HTR-8/SVneo (cell line): ENCODE measurements around the gene GABRG1.

ENCODE experiments used
- DNase-seq: peaks from one replicate; pipeline ENCODE4 v3.0.0; 2011; ENCODE audit warnings: low spot score, mixed read lengths; ENCODE audit not compliant: insufficient read length
- FAIRE-seq: peaks from 2 replicates; lab custom pipeline; 2011; peaks lifted over from hg19 to GRCh38; lab: Jason Lieb, UNC

The GABRG1 gene

GRCh38 chr4:46123913-46124755 lies at the start of gene GABRG1:
GABRG1 (minus strand) TSS chr4:46124054; CDS start chr4:46123913, 141 bp downstream.
- FAIRE-seq (no peak), DNase-seq (no peak)

GRCh38 chr4:46146993-46147392 lies 23.1 kb upstream of the GABRG1 start:
- FAIRE-seq, result no peak

GRCh38 chr4:46131498-46132057 lies 7.7 kb upstream of the GABRG1 start:
- FAIRE-seq, result no peak

More at GRCh38 chr4:46146993-46147392, 23.1 kb upstream of the GABRG1 start:
- no peak for DNase-seq

GRCh38 chr4:46124773-46125413 lies 1.0 kb upstream of the GABRG1 start:
- no peak for DNase-seq
- FAIRE-seq, result no peak

More at GRCh38 chr4:46131498-46132057, 7.7 kb upstream of the GABRG1 start:
- DNase-seq, result no peak

- no peak for FAIRE-seq
- DNase-seq, result no peak
These were observed 42.2 kb downstream of the GABRG1 start for GRCh38 chr4:46081674-46082073.

GRCh38 chr4:46081248-46081647 lies 42.6 kb downstream of the GABRG1 start:
- FAIRE-seq (no peak), DNase-seq (no peak)

- DNase-seq, result no peak
- FAIRE-seq, result no peak
These were observed 50.1 kb downstream of the GABRG1 start for GRCh38 chr4:46073778-46074177.

- no peak for FAIRE-seq
- no peak for DNase-seq
These were observed 72.5 kb downstream of the GABRG1 start for GRCh38 chr4:46051392-46051791.

GRCh38 chr4:46032056-46032455 lies 91.8 kb downstream of the GABRG1 start:
- FAIRE-seq, result no peak
- no peak for DNase-seq

- FAIRE-seq (no peak), DNase-seq (no peak)
These were observed 107.5 kb downstream of the GABRG1 start for GRCh38 chr4:46016306-46016705.

- DNase-seq (no peak), FAIRE-seq (no peak)
These were observed 131.1 kb downstream of the GABRG1 start for GRCh38 chr4:45992728-45993127.

- DNase-seq, result no peak
- no peak for FAIRE-seq
These were observed 134.1 kb downstream of the GABRG1 start for GRCh38 chr4:45989775-45990174.

GRCh38 chr4:45987858-45988257 lies 136.0 kb downstream of the GABRG1 start:
- FAIRE-seq, result no peak
- DNase-seq, result no peak
